Neural cell (in vitro differentiated cells): ENCODE results near the gene PPIB. TPM values are rescaled to one million over a fixed set of nuclear protein-coding genes. Genes with fewer than 3 reads are reported as not detected.
A peak's percentile ranks its signal among the peaks of the same experiment; 100 is the strongest.

Experiments
- H2AFZ ChIP-seq: fragments of 200-600, 300-800 bp; sonication (generic), shearing (Covaris generic); 2 replicates; pipeline ENCODE4 v1.6.0; 2014; ENCODE audit warnings: low read depth, mild to moderate bottlenecking, antibody characterized with exemption, low read length, moderate library complexity
- H3F3A ChIP-seq: fragments of 200-600 bp; shearing (Covaris generic); 2 replicates; pipeline ENCODE4 v1.6.1; 2016; ENCODE audit warnings: mild to moderate bottlenecking, moderate library complexity, mixed read lengths, antibody characterized with exemption, low read length; ENCODE audit not compliant: insufficient read depth, poor library complexity, severe bottlenecking
- H3K27ac ChIP-seq: fragments of 200-600, 300-800 bp; sonication (generic), shearing (Covaris generic); 2 replicates; pipeline ENCODE4 v1.5.1; 2014; ENCODE audit warnings: mild to moderate bottlenecking, low read length, moderate library complexity
- H3K27me3 ChIP-seq: fragments of 300-800, 200-600 bp; sonication (generic), shearing (Covaris generic); 2 replicates; pipeline ENCODE4 v1.6.0; 2014; ENCODE audit warnings: mild to moderate bottlenecking, low read depth, low read length, moderate library complexity; ENCODE audit not compliant: insufficient read depth
- H3K36me3 ChIP-seq: fragments of 300-800, 200-600 bp; sonication (generic), shearing (Covaris generic); 2 replicates; pipeline ENCODE4 v1.5.1; 2014; ENCODE audit warnings: mild to moderate bottlenecking, antibody characterized with exemption, low read length, moderate library complexity; ENCODE audit not compliant: insufficient read depth
- H3K4me2 ChIP-seq: fragments of 300-800, 200-600 bp; sonication (generic), shearing (Covaris generic); 2 replicates; pipeline ENCODE4 v1.6.0; 2014; ENCODE audit warnings: mild to moderate bottlenecking, low read length
- H3K4me3 ChIP-seq: fragments of 300-800, 200-600 bp; sonication (generic), shearing (Covaris generic); 2 replicates; pipeline ENCODE4 v1.5.1; 2014; ENCODE audit warnings: mild to moderate bottlenecking, low read length, moderate library complexity
- H3K79me2 ChIP-seq: fragments of 200-600 bp; shearing (Covaris generic); replicated peaks from 2 replicates; pipeline ENCODE4 v1.6.0; 2014; ENCODE audit warnings: mild to moderate bottlenecking, low read length, moderate library complexity; ENCODE audit not compliant: insufficient read depth
- H3K9ac ChIP-seq: fragments of 300-800, 200-600 bp; sonication (generic), shearing (Covaris generic); 2 replicates; pipeline ENCODE4 v1.6.1; 2016; ENCODE audit warnings: mild to moderate bottlenecking, low read length, mixed read lengths
- H3K9me2 ChIP-seq: fragments of 200-600 bp; shearing (Covaris generic); 2 replicates; pipeline ENCODE4 v1.6.1; 2016; ENCODE audit warnings: mild to moderate bottlenecking, low read length, mixed read lengths; ENCODE audit not compliant: insufficient read depth
- H3K9me3 ChIP-seq: fragments of 200-600, 300-800 bp; sonication (generic), shearing (Covaris generic); 2 replicates; pipeline ENCODE4 v1.6.1; 2016; ENCODE audit warnings: mild to moderate bottlenecking, mixed run types, low read length, moderate library complexity, mixed read lengths
- H4K20me1 ChIP-seq: fragments of 200-600 bp; shearing (Covaris generic); 2 replicates; pipeline ENCODE4 v1.6.1; 2016; ENCODE audit warnings: mild to moderate bottlenecking, mixed run types; ENCODE audit not compliant: insufficient read depth
- CTCF ChIP-seq: fragments of 450-650 bp; IDR thresholded peaks from 2 replicates; pipeline ENCODE4 v1.5.1; 2014; ENCODE audit warnings: antibody characterized with exemption, mild to moderate bottlenecking, moderate library complexity; ENCODE audit not compliant: poor library complexity, severe bottlenecking
- EP300 ChIP-seq: fragments of 450-650 bp; conservative IDR thresholded peaks from 2 replicates; pipeline ENCODE4 v1.6.1; 2014; ENCODE audit warnings: antibody characterized with exemption, mild to moderate bottlenecking, moderate library complexity; ENCODE audit not compliant: poor library complexity, severe bottlenecking
- EZH2 ChIP-seq: fragments of 200-600, 300-800 bp; shearing (Covaris generic), sonication (generic); IDR thresholded peaks from 2 replicates; pipeline ENCODE4 v1.6.1; 2014; ENCODE audit warnings: antibody characterized with exemption, low read length, borderline replicate concordance, mild to moderate bottlenecking; ENCODE audit not compliant: insufficient read depth, poor library complexity, severe bottlenecking
- MXI1 ChIP-seq: fragments of 450-650 bp; conservative IDR thresholded peaks from 2 replicates; pipeline ENCODE4 v1.6.1; 2014; ENCODE audit warnings: antibody characterized with exemption, mild to moderate bottlenecking; ENCODE audit not compliant: poor library complexity, severe bottlenecking
- POLR2AphosphoS5 ChIP-seq: IDR thresholded peaks from 2 replicates; pipeline ENCODE4 v1.6.1; 2012
- RAD21 ChIP-seq: fragments of 450-650 bp; conservative IDR thresholded peaks from 2 replicates; pipeline ENCODE4 v1.6.1; 2014; ENCODE audit warnings: antibody characterized with exemption, mild to moderate bottlenecking, moderate library complexity
- REST ChIP-seq: IDR thresholded peaks from 2 replicates; pipeline ENCODE4 v1.6.1; 2012; ENCODE audit warnings: borderline replicate concordance
- SMC3 ChIP-seq: fragments of 450-650 bp; conservative IDR thresholded peaks from 2 replicates; pipeline ENCODE4 v1.6.1; 2014; ENCODE audit warnings: antibody characterized with exemption, mild to moderate bottlenecking, moderate library complexity; ENCODE audit not compliant: poor library complexity
- TAF1 ChIP-seq: IDR thresholded peaks from 2 replicates; pipeline ENCODE4 v1.6.1; 2012; ENCODE audit warnings: low read depth
- polyA plus RNA-seq: library from polyadenylated mRNA; depleted of rRNA; stranded (reverse); fragments of >200 nt; gene quantifications from 2 replicates; pipeline ENCODE4 v1.2.3, GENCODE V29; 2014

PPIB gene
- polyA plus RNA-seq, 1 donor from 2014 or later, result 206 TPM

- Histone ChIP-seq H4K20me1 (no peaks in the 10 kb centered on the region), H2AFZ (no peak overlapping the region), H3K9me2 (no peaks in the 10 kb centered on the region), H3K36me3 (no peaks in the 10 kb centered on the region), H3K4me3 (no peak overlapping the region), H3F3A (no peaks in the 10 kb centered on the region), H3K27me3 (no peaks in the 10 kb centered on the region), H3K9me3 (no peaks in the 10 kb centered on the region), H3K27ac (no peak overlapping the region), H3K79me2 (no peaks in the 10 kb centered on the region), H3K4me2 (no peak overlapping the region), H3K9ac (no peak overlapping the region)
- TF ChIP-seq RAD21 (no peak), TAF1 (no peak), SMC3 (no peak), POLR2AphosphoS5 (no peak), REST (no peak), EZH2 (no peak)
These were observed 47.5 kb upstream of the PPIB start for GRCh38 chr15:64210371-64210770.

DNA sequence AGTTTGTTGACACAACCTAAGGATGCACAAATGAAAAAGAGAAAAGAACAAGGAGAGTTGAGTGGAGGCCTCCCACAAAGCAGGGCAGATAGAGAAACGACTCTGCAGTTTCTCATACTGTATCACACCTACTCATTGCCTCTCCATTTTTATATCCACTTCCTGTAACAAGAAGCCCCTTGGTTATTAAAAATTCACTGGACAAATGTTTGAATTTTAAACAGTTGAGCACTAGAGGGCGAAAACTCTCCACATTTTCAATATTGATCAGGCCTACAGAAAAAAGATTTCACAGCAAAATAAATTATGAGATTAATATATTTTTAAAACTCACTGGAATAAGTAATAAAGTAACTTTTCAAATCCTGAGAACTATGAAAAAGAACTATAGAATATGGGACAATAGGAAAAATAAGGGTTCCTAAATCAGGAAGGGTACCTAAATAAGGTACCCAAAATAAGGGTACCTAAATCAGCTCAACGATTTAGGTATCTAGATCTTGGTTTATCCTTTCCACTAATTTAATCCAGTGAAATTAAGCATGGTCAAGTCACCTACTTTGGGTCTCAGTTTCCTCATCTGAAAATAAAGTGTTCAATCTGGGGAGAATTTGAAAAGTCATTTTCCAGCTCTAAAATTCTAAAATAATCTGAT, 47.0 kb upstream of the PPIB start:
- Histone ChIP-seq H4K20me1 (no peaks in the 10 kb centered on the region), H3F3A (no peaks in the 10 kb centered on the region), H2AFZ (no peak overlapping the region), H3K27ac (no peak overlapping the region), H3K9ac (no peak overlapping the region), H3K36me3 (no peaks in the 10 kb centered on the region), H3K4me3 (no peak overlapping the region), H3K9me3 (no peaks in the 10 kb centered on the region), H3K4me2 (no peak overlapping the region), H3K79me2 (no peaks in the 10 kb centered on the region), H3K27me3 (no peaks in the 10 kb centered on the region), H3K9me2 (no peaks in the 10 kb centered on the region)
- peak; percentile 66 for TF ChIP-seq RAD21
- no peak for TF ChIP-seq POLR2AphosphoS5
- TF ChIP-seq MXI1, result no peak
- no peak for TF ChIP-seq TAF1
- peak; percentile 56 for TF ChIP-seq SMC3
- peak; percentile 58 for TF ChIP-seq CTCF

GRCh38 chr15:64205202-64205601, 42.4 kb upstream of the PPIB start:
- H3K9ac ChIP-seq, result no peak overlapping the region
- H2AFZ ChIP-seq, result no peak overlapping the region
- no peaks in the 10 kb centered on the region for H3K36me3 ChIP-seq
- H3F3A ChIP-seq, result no peaks in the 10 kb centered on the region
- no peaks in the 10 kb centered on the region for H3K9me3 ChIP-seq
- H4K20me1 ChIP-seq, result no peaks in the 10 kb centered on the region
- TF ChIP-seq TAF1 (no peak), EZH2 (no peak), EP300 (no peak), MXI1 (no peak), RAD21 (no peak), CTCF (no peak), SMC3 (no peak), REST (no peak), POLR2AphosphoS5 (no peak)
- no peaks in the 10 kb centered on the region for H3K79me2 ChIP-seq
- H3K27ac ChIP-seq, result no peak overlapping the region
- H3K4me3 ChIP-seq, result no peak overlapping the region
- H3K9me2 ChIP-seq, result no peaks in the 10 kb centered on the region
- no peak overlapping the region for H3K4me2 ChIP-seq
- no peaks in the 10 kb centered on the region for H3K27me3 ChIP-seq
